Type B pancreatic cell (in vitro differentiated cells): ENCODE measurements around the gene KLHL15. TPM values are rescaled to one million over a fixed set of nuclear protein-coding genes. Genes with fewer than 3 reads are reported as not detected.

Source experiments
- DNase-seq: peaks from one replicate; pipeline ENCODE4 v3.0.0; 2021; ENCODE audit warnings: mixed read lengths; ENCODE audit not compliant: unreplicated experiment; ENCODE audit errors: extremely low spot score
- H3K27ac Mint-ChIP-seq: 2 replicates; pipeline ENCODE4 v1.8.0; 2021; ENCODE audit warnings: mild to moderate bottlenecking, mixed read lengths
- H3K27me3 Mint-ChIP-seq: 2 replicates; pipeline ENCODE4 v1.8.0; 2021; ENCODE audit warnings: mixed read lengths
- H3K36me3 Mint-ChIP-seq: 2 replicates; pipeline ENCODE4 v1.8.0; 2021; ENCODE audit warnings: mixed read lengths
- H3K4me1 Mint-ChIP-seq: one replicate; pipeline ENCODE4 v1.8.0; 2021; ENCODE audit warnings: mixed read lengths; ENCODE audit not compliant: unreplicated experiment
- H3K4me3 Mint-ChIP-seq: 2 replicates; pipeline ENCODE4 v1.8.0; 2021; ENCODE audit warnings: mild to moderate bottlenecking, mixed read lengths
- H3K9me3 Mint-ChIP-seq: 2 replicates; pipeline ENCODE4 v1.8.0; 2021; ENCODE audit warnings: mixed read lengths
- total RNA-seq: library from RNA; stranded (reverse); gene quantifications from 2 replicates; pipeline ENCODE4 v1.2.1, GENCODE V29; 2021; ENCODE audit warnings: low replicate concordance
- TF ChIP-seq, protein P1 (sequence below): fragments of 200-600 bp; sonication (generic); conservative IDR thresholded peaks from 2 replicates; pipeline ENCODE4 v1.5.0; 2021; ENCODE audit warnings: antibody characterized with exemption, mild to moderate bottlenecking

Gene KLHL15
- total RNA-seq, 1 donor from 2014 or later, result 17.6 TPM

DNA sequence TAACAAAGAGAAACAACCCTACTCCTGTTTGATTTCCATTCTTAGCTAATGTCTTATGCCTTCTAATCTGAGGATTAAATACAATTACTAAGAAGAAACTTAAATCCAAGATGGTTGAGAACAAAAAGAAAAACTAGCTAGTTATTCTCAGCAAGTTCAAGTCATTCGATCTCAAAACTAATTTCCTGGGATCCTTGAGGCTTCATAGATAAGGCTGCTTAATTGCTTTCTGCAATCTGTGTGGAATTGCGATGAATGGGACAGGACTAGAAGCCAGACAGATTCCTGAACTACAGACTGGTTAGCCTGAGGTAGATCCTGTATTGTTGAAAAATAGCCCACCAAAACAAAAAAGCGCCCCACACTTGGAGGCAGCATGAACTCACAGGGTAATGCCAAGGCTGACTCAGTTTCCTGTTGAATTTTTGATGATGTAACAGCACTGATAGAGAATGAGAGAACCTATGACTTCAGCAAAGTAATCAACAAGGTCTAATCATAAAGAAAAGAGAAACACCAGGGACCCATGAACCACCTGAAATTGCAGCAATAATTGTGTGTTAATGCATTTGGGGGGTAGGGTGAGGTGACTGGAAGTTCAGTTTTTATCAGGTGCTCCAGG lies 33.9 kb downstream of the KLHL15 start:
- no peak for DNase-seq
- Mint-ChIP-seq H3K4me3 (no peak overlapping the region), H3K4me1 (no peaks in the 10 kb centered on the region), H3K27ac (no peak overlapping the region), H3K36me3 (peaks cover 32% of the 10 kb centered on the region), H3K9me3 (no peaks in the 10 kb centered on the region), H3K27me3 (no peaks in the 10 kb centered on the region)
- TF ChIP-seq, protein P1, sequence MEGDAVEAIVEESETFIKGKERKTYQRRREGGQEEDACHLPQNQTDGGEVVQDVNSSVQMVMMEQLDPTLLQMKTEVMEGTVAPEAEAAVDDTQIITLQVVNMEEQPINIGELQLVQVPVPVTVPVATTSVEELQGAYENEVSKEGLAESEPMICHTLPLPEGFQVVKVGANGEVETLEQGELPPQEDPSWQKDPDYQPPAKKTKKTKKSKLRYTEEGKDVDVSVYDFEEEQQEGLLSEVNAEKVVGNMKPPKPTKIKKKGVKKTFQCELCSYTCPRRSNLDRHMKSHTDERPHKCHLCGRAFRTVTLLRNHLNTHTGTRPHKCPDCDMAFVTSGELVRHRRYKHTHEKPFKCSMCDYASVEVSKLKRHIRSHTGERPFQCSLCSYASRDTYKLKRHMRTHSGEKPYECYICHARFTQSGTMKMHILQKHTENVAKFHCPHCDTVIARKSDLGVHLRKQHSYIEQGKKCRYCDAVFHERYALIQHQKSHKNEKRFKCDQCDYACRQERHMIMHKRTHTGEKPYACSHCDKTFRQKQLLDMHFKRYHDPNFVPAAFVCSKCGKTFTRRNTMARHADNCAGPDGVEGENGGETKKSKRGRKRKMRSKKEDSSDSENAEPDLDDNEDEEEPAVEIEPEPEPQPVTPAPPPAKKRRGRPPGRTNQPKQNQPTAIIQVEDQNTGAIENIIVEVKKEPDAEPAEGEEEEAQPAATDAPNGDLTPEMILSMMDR, result no peak

- H3K4me1 Mint-ChIP-seq, result no peaks in the 10 kb centered on the region
- no peak for DNase-seq
- H3K36me3 Mint-ChIP-seq, result peaks cover 36% of the 10 kb centered on the region
- TF ChIP-seq, protein P1, result no peak
- H3K4me3 Mint-ChIP-seq, result no peak overlapping the region
- H3K9me3 Mint-ChIP-seq, result no peaks in the 10 kb centered on the region
- no peak overlapping the region for H3K27ac Mint-ChIP-seq
- no peaks in the 10 kb centered on the region for H3K27me3 Mint-ChIP-seq
These were observed 34.6 kb downstream of the KLHL15 start for GRCh38 chrX:23992431-23992830.

- no peaks in the 10 kb centered on the region for H3K4me1 Mint-ChIP-seq
- no peaks in the 10 kb centered on the region for H3K9me3 Mint-ChIP-seq
- peaks cover 42% of the 10 kb centered on the region for H3K36me3 Mint-ChIP-seq
- TF ChIP-seq, protein P1, result no peak
- no peaks in the 10 kb centered on the region for H3K27me3 Mint-ChIP-seq
- no peak overlapping the region for H3K27ac Mint-ChIP-seq
- no peak for DNase-seq
- H3K4me3 Mint-ChIP-seq, result no peak overlapping the region
These were observed 36.5 kb downstream of the KLHL15 start for GRCh38 chrX:23990455-23990854.

- H3K4me3 Mint-ChIP-seq, result no peak overlapping the region
- H3K4me1 Mint-ChIP-seq, result no peaks in the 10 kb centered on the region
- no peak for DNase-seq
- peaks cover 39% of the 10 kb centered on the region for H3K36me3 Mint-ChIP-seq
- TF ChIP-seq, protein P1, result no peak
- no peak overlapping the region for H3K27ac Mint-ChIP-seq
- no peaks in the 10 kb centered on the region for H3K27me3 Mint-ChIP-seq
- no peaks in the 10 kb centered on the region for H3K9me3 Mint-ChIP-seq
These were observed 37.3 kb downstream of the KLHL15 start for GRCh38 chrX:23989689-23990088.

DNA sequence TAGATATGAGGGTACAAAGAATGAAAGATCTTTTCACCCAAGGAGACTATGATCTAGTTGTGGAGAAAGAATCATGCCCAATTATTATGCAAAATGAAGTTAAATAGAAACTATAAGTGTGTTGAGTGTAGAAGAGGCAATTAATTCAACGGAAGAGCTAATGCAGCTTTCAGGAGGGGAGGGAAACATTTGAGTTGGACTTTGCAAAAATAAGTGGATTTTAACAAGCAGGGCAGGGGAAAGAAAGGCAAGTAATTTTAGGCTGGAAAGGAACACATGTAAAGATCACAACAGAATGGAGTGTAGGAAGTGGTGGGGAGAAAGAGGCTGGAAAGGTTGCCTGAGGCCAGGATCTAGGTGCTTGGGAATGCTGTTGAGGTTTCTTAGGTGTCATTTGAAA lies 44.1 kb downstream of the KLHL15 start:
- Mint-ChIP-seq H3K4me1 (peaks cover 23% of the 10 kb centered on the region), H3K36me3 (peaks cover 28% of the 10 kb centered on the region), H3K27me3 (no peaks in the 10 kb centered on the region), H3K4me3 (no peak overlapping the region), H3K9me3 (no peaks in the 10 kb centered on the region), H3K27ac (no peak overlapping the region)
- no peak for DNase-seq
- TF ChIP-seq, protein P1, result no peak

- H3K4me3 Mint-ChIP-seq, result no peak overlapping the region
- H3K36me3 Mint-ChIP-seq, result peaks cover 22% of the 10 kb centered on the region
- no peaks in the 10 kb centered on the region for H3K27me3 Mint-ChIP-seq
- H3K27ac Mint-ChIP-seq, result no peak overlapping the region
- H3K9me3 Mint-ChIP-seq, result no peaks in the 10 kb centered on the region
- DNase-seq, result no peak
- peaks cover 23% of the 10 kb centered on the region for H3K4me1 Mint-ChIP-seq
- TF ChIP-seq, protein P1, result no peak
These were observed 45.3 kb downstream of the KLHL15 start for GRCh38 chrX:23981711-23982110.
